ENCODE results near the gene HTT.

The HTT gene

DNA sequence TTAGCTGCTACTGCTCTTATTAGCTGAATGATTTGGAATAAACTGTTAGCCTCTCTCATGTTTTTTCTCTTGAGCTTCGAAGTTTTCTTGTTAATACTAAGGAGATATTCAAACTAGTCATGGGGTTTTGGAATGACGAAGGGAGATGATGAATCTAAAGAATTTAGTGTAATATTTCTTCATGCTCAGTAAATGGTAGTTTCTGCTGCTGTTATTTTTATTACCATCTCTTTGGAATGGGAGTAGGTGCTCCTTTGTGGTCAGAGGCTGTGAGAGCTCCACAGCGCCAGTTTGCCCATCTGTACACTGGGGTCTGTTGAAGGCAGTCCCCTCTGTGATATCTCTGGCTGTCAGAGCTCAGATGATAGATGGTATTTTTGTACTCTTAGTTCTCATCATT is 33.7 kb downstream of the HTT start:
- no peak overlapping the region for H3K4me3 ChIP-seq (replicated peaks in 1 of 2; ENCODE audit: low read depth in 2 of 2, low read length in 2 of 2)
- TF ChIP-seq CTCF (IDR thresholded peaks at IDR 0.05; ENCODE audit: low read depth, low read length), result no peak
- DNase-seq (ENCODE audit: low read depth in 2 of 2), result peak in 1 of 2 donors; percentile 69

GRCh38 chr4:3111461-3111860 is 37.0 kb downstream of the HTT start:
- H3K4me3 ChIP-seq (replicated peaks in 1 of 2; ENCODE audit: low read depth in 2 of 2, low read length in 2 of 2), result no peak overlapping the region
- no peak for TF ChIP-seq CTCF (IDR thresholded peaks at IDR 0.05; ENCODE audit: low read depth, low read length)

GRCh38 chr4:3112201-3112600 is 37.7 kb downstream of the HTT start:
- no peak for TF ChIP-seq CTCF (IDR thresholded peaks at IDR 0.05; ENCODE audit: low read depth, low read length)
- H3K4me3 ChIP-seq (replicated peaks in 1 of 2; ENCODE audit: low read depth in 2 of 2, low read length in 2 of 2), result no peak overlapping the region
- DNase-seq (ENCODE audit: low read depth in 2 of 2), result peak in 1 of 2 donors; percentile 6

More at GRCh38 chr4:3111461-3111860, 37.0 kb downstream of the HTT start:
- peak; percentile 80 to 81 for DNase-seq (ENCODE audit: low read depth in 2 of 2)

- H3K4me3 ChIP-seq (replicated peaks in 1 of 2; ENCODE audit: low read depth in 2 of 2, low read length in 2 of 2), result no peak overlapping the region
- TF ChIP-seq CTCF (IDR thresholded peaks at IDR 0.05; ENCODE audit: low read depth, low read length), result no peak
- peak; percentile 41 to 54 for DNase-seq (ENCODE audit: low read depth in 2 of 2)
Measured at GRCh38 chr4:3112609-3113469, 38.4 kb downstream of the HTT start.

GRCh38 chr4:3114377-3114776 is 39.9 kb downstream of the HTT start:
- TF ChIP-seq CTCF (IDR thresholded peaks at IDR 0.05; ENCODE audit: low read depth, low read length), result no peak
- H3K4me3 ChIP-seq (replicated peaks in 1 of 2; ENCODE audit: low read depth in 2 of 2, low read length in 2 of 2), result no peak overlapping the region
- DNase-seq (ENCODE audit: low read depth in 2 of 2), result peak in 1 of 2 donors; percentile 14

DNA sequence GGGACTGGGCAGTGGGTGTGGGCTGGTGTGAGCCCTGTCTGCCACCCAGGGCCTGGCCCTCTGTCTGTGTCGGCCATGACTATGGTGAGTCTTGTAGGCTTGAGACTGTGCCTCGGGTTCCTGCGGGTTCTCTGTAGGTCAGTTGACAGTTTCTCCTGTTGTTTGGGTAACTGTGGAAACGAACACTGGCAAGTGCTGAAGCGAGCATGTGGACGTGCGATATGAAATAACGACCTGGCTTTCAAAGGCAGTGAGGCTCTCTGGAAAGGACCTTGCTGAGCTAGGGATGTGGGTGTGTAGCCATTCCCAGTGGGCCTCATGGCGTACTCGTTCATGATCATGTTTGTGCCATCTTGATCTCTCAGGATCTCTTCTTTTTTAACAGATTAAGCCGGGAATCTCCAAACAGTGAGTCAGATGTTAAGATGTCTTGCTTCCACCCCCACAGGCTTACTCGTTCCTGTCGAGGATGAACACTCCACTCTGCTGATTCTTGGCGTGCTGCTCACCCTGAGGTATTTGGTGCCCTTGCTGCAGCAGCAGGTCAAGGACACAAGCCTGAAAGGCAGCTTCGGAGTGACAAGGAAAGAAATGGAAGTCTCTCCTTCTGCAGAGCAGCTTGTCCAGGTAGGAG is 41.3 kb downstream of the HTT start:
- DNase-seq (ENCODE audit: low read depth in 2 of 2), result peak in 1 of 2 donors; percentile 37

More for the DNA sequence above, 41.3 kb downstream of the HTT start:
- H3K4me3 ChIP-seq (replicated peaks in 1 of 2; ENCODE audit: low read depth in 2 of 2, low read length in 2 of 2), result no peak overlapping the region
- no peak for TF ChIP-seq CTCF (IDR thresholded peaks at IDR 0.05; ENCODE audit: low read depth, low read length)
